H1 (cell line): Measurements from ENCODE around the gene ATP5PF. TPM values are rescaled to one million over a fixed set of nuclear protein-coding genes. Genes with fewer than 3 reads are reported as not detected.

Experiments used
- CTCF ChIA-PET: fragments of 300-600 bp; sonication (Branson Sonifier 250); formaldehyde crosslinking; loops from one replicate; lab custom pipeline; 2021; ENCODE audit not compliant: partially characterized antibody; lab: Charles Lee
- POLR2A ChIA-PET: fragments of 300-600 bp; sonication (Branson Sonifier 250); formaldehyde crosslinking; loops from one replicate; lab custom pipeline; 2021; ENCODE audit warnings: inconsistent platforms; ENCODE audit not compliant: partially characterized antibody; lab: Charles Lee
- DNase-seq, 2 experiments: peaks; one replicate each; pipeline versions ENCODE4 v3.0.0 to v3.0.0-alpha.2; 2010 to 2022; ENCODE audit warnings: low spot score in 2 of 2, low read depth in 1 of 2, mixed read lengths in 1 of 2
- FAIRE-seq: peaks from 2 replicates; lab custom pipeline; 2011; peaks lifted over from hg19 to GRCh38; lab: Jason Lieb, UNC
- H2AFZ ChIP-seq: 2 replicates; pipeline ENCODE4 v1.8.1; 2012; ENCODE audit warnings: low read length, inconsistent platforms
- H2AK5ac ChIP-seq: 2 replicates; pipeline ENCODE4 v1.6.1; 2013; ENCODE audit warnings: low read depth, low read length
- H2BK120ac ChIP-seq: replicated peaks from 2 replicates; pipeline ENCODE3; 2013; ENCODE audit warnings: low read depth, low read length, inconsistent platforms
- H2BK12ac ChIP-seq: 2 replicates; pipeline ENCODE4 v1.6.1; 2013; ENCODE audit warnings: low read depth, low read length
- H2BK15ac ChIP-seq: 2 replicates; pipeline ENCODE4 v1.6.1; 2013; ENCODE audit warnings: low read length
- H2BK20ac ChIP-seq: 2 replicates; pipeline ENCODE4 v1.6.1; 2013; ENCODE audit warnings: low read length
- H2BK5ac ChIP-seq: 2 replicates; pipeline ENCODE4 v1.6.1; 2013; ENCODE audit warnings: low read depth, low read length
- H3K14ac ChIP-seq: 2 replicates; pipeline ENCODE4 v1.6.1; 2013; ENCODE audit warnings: inconsistent platforms; ENCODE audit not compliant: insufficient read length
- H3K18ac ChIP-seq: 2 replicates; pipeline ENCODE4 v1.6.1; 2013; ENCODE audit warnings: low read length; ENCODE audit errors: extremely low read depth
- H3K23ac ChIP-seq: 2 replicates; pipeline ENCODE4 v1.6.1; 2013; ENCODE audit warnings: inconsistent platforms; ENCODE audit not compliant: insufficient read length
- H3K23me2 ChIP-seq: 2 replicates; pipeline ENCODE4 v1.6.1; 2013; ENCODE audit warnings: low read depth, low read length
- H3K27ac ChIP-seq: 2 replicates; pipeline ENCODE4 v1.6.1; 2011; ENCODE audit warnings: low read depth, low read length, inconsistent platforms
- H3K27me3 ChIP-seq, 4 experiments: replicated peaks in 1 of 4; 1 replicate in 1 of 4; 2 replicates in 3 of 4; pipeline versions ENCODE4 v1.6.1 to v1.8.1; 2011 to 2013; ENCODE audit warnings: low read length in 3 of 4, mild to moderate bottlenecking in 3 of 4, inconsistent platforms in 2 of 4, mixed read lengths in 2 of 4, moderate library complexity in 1 of 4; ENCODE audit not compliant: control insufficient read depth in 3 of 4, insufficient read depth in 3 of 4; ENCODE audit errors: extremely low read depth in 1 of 4
- H3K36me3 ChIP-seq, 4 experiments: 2 replicates each; pipeline versions ENCODE4 v1.6.1 to v1.8.1; 2011 to 2013; ENCODE audit warnings: mild to moderate bottlenecking in 4 of 4, low read length in 3 of 4, moderate library complexity in 2 of 4, control low read depth in 1 of 4, inconsistent platforms in 1 of 4; ENCODE audit not compliant: insufficient read depth in 4 of 4, control insufficient read depth in 2 of 4
- H3K4ac ChIP-seq: replicated peaks from 2 replicates; pipeline ENCODE3; 2013; ENCODE audit warnings: low read length, low read depth, mixed read lengths, inconsistent platforms; ENCODE audit not compliant: insufficient read length
- H3K4me1 ChIP-seq, 4 experiments: replicated peaks in 1 of 4; 1 replicate in 1 of 4; 2 replicates in 3 of 4; pipeline versions ENCODE4 v1.6.1 to v1.8.1; 2011 to 2013; ENCODE audit warnings: low read length in 3 of 4, inconsistent platforms in 2 of 4, mixed read lengths in 1 of 4; ENCODE audit not compliant: insufficient read depth in 4 of 4, control insufficient read depth in 3 of 4
- H3K4me2 ChIP-seq, 2 experiments: 2 replicates each; pipeline versions ENCODE4 v1.6.1 to v1.8.1; 2011 to 2013; ENCODE audit warnings: low read depth in 2 of 2, low read length in 2 of 2, control low read depth in 1 of 2, inconsistent platforms in 1 of 2, mild to moderate bottlenecking in 1 of 2; ENCODE audit not compliant: insufficient read depth in 1 of 2
- H3K4me3 ChIP-seq, 4 experiments: fragments of 200-600, 300-600 bp in 1 of 4; sonication (generic), shearing (Covaris generic), sonication (Bioruptor Twin) in 1 of 4; 2 replicates each; pipeline versions ENCODE4 v1.5.1 to v1.8.1; 2011 to 2016; ENCODE audit warnings: low read length in 4 of 4, low read depth in 3 of 4, control low read depth in 2 of 4, inconsistent platforms in 2 of 4, mild to moderate bottlenecking in 2 of 4, mixed read lengths in 1 of 4, moderate library complexity in 1 of 4; ENCODE audit not compliant: insufficient read depth in 2 of 4; ENCODE audit errors: extremely low read depth in 1 of 4
- H3K56ac ChIP-seq: replicated peaks from 2 replicates; pipeline ENCODE3; 2013; ENCODE audit warnings: low read depth, mild to moderate bottlenecking, mixed read lengths, low read length, inconsistent platforms; ENCODE audit not compliant: insufficient read length
- H3K79me1 ChIP-seq: 2 replicates; pipeline ENCODE4 v1.6.1; 2013; ENCODE audit warnings: low read depth, low read length, control low read depth
- H3K79me2 ChIP-seq, 2 experiments: 2 replicates each; pipeline versions ENCODE4 v1.6.1 to v1.8.1; 2012 to 2013; ENCODE audit warnings: low read length in 2 of 2, mild to moderate bottlenecking in 2 of 2, inconsistent platforms in 1 of 2; ENCODE audit not compliant: insufficient read depth in 2 of 2, control insufficient read depth in 1 of 2
- H3K9ac ChIP-seq, 4 experiments: replicated peaks in 1 of 4; 1 replicate in 1 of 4; 2 replicates in 3 of 4; pipeline versions ENCODE4 v1.6.1 to v1.8.1; 2011 to 2013; ENCODE audit warnings: low read depth in 3 of 4, low read length in 3 of 4, control low read depth in 2 of 4, mild to moderate bottlenecking in 2 of 4, moderate library complexity in 2 of 4, inconsistent platforms in 1 of 4; ENCODE audit errors: extremely low read depth in 1 of 4
- H3K9me3 ChIP-seq, 2 experiments: 2 replicates each; pipeline versions ENCODE4 v1.6.1 to v1.8.1; 2012 to 2013; ENCODE audit warnings: mild to moderate bottlenecking in 2 of 2, moderate library complexity in 2 of 2, control low read depth in 1 of 2, inconsistent platforms in 1 of 2, low read depth in 1 of 2, low read length in 1 of 2, mixed read lengths in 1 of 2; ENCODE audit not compliant: insufficient read depth in 2 of 2
- H4K20me1 ChIP-seq, 2 experiments: replicated peaks in 1 of 2; 2 replicates each; pipeline versions ENCODE3 to v1.8.1; 2011 to 2013; ENCODE audit warnings: inconsistent platforms in 2 of 2, low read length in 2 of 2, mild to moderate bottlenecking in 1 of 2; ENCODE audit not compliant: insufficient read depth in 2 of 2, control insufficient read depth in 1 of 2
- H4K5ac ChIP-seq: 2 replicates; pipeline ENCODE4 v1.6.1; 2013; ENCODE audit warnings: low read length, low read depth, mixed read lengths, inconsistent platforms; ENCODE audit not compliant: insufficient read length
- H4K8ac ChIP-seq: 2 replicates; pipeline ENCODE4 v1.8.0; 2013; ENCODE audit warnings: mild to moderate bottlenecking, moderate library complexity, low read length, inconsistent platforms; ENCODE audit not compliant: insufficient read depth; ENCODE audit errors: extremely low read depth
- H4K91ac ChIP-seq: replicated peaks from 2 replicates; pipeline ENCODE3; 2013; ENCODE audit warnings: low read length, mixed read lengths, inconsistent platforms; ENCODE audit not compliant: insufficient read length
- CTBP2 ChIP-seq: IDR thresholded peaks from 2 replicates; pipeline ENCODE4 v1.7.0; 2011; ENCODE audit warnings: borderline replicate concordance, mild to moderate bottlenecking, moderate library complexity, mixed read lengths, low read length; ENCODE audit not compliant: insufficient read depth, insufficient read length
- KDM1A ChIP-seq: fragments of 200-600, 300-600 bp; sonication (generic); IDR thresholded peaks from 2 replicates; pipeline ENCODE4 v1.7.1; 2016; ENCODE audit warnings: mild to moderate bottlenecking, low read length, borderline replicate concordance
- RAD21 ChIP-seq, 2 experiments: IDR thresholded peaks in 1 of 2; conservative IDR thresholded peaks in 1 of 2; 2 replicates each; pipeline ENCODE4 v1.6.1; 2011; ENCODE audit warnings: low read depth in 2 of 2, low read length in 2 of 2, improper control_type of control experiment in 1 of 2, inconsistent platforms in 1 of 2, mild to moderate bottlenecking in 1 of 2, moderate library complexity in 1 of 2
- SAP30 ChIP-seq: fragments of 300-600 bp; sonication (generic); IDR thresholded peaks from 2 replicates; pipeline ENCODE4 v1.7.1; 2012; ENCODE audit warnings: low read length, moderate library complexity, mild to moderate bottlenecking, inconsistent platforms; ENCODE audit not compliant: insufficient read depth, insufficient replicate concordance
- WGBS, 2 experiments: shearing (Covaris generic) in 1 of 2; methylation state at CpG; one replicate each; pipeline versions ENCODE4 v1.1.6 to v1.1.7; 2013 to 2015; ENCODE audit warnings: low lambda C conversion rate in 2 of 2, mixed read lengths in 2 of 2, inconsistent platforms in 1 of 2, low coverage in 1 of 2, missing lambda C conversion rate in 1 of 2; ENCODE audit not compliant: insufficient replicate concordance in 2 of 2, insufficient coverage in 1 of 2, insufficient read length in 1 of 2; ENCODE audit errors: extremely low coverage in 1 of 2, missing lambda C conversion rate in 1 of 2; 5-methylcytosine and 5-hydroxymethylcytosine counted together
- polyA plus RNA-seq, 7 experiments: library from polyadenylated mRNA; depleted of rRNA in 3 of 7; stranded (reverse) in 5 of 7; unstranded in 2 of 7; fragments of >200 nt in 5 of 7; fragments of 200-250 nt in 2 of 7; gene quantifications; 1 replicate in 5 of 7; 2 replicates in 1 of 7; 4 replicates in 1 of 7; pipeline versions ENCODE4 v1.2.1 to v1.2.3, GENCODE V29; 2011 to 2013; ENCODE audit warnings: missing spikeins in 2 of 7, mixed read lengths in 2 of 7
- total RNA-seq: library from RNA; stranded (reverse); fragmentation: NEBNext Ultra II Directional; extraction: Animal tissue kit (Norgen Biotek cat#: 25700); gene quantifications from 2 replicates; pipeline ENCODE4 v1.2.1, GENCODE V29; 2021

ATP5PF gene
- total and polyA plus RNA-seq, 2 of the 8 experiments (the other 6 are each of a cell fraction or from before 2014, with no cell fraction given), result 135 to 240 TPM

DNA sequence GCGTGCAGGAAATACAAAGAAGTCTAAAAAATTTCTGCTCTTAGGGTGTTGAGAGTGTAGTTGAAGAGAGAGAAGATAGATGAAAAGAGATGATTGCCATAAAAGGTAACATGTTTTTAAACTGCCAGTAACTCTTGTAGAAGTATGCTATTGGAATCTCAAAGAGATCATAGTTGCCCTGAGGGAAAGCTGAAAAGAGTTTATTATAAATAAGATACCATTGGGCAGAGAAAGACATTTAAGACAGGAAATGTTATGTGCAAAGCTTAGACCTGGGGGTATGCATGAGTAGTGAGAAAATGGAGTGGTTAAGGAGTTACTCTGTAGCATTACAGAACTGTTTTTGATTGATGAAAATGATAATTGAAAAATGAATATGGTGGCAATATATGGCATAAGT lies 17.7 kb upstream of the ATP5PF start:
- H3K18ac ChIP-seq, result no peak overlapping the region
- POLR2A ChIA-PET, result no interaction called here
- H4K91ac ChIP-seq, result no peak overlapping the region
- DNase-seq (no peak), FAIRE-seq (no peak)
- H3K14ac ChIP-seq, result no peak overlapping the region
- WGBS, 2 experiments, result 91% methylated on average over 1 of the region's 1 CpG; no CpG with 5 or more reads in 1 of the 2 experiments
- H3K27ac ChIP-seq, result no peak overlapping the region
- H3K9me3 ChIP-seq, result no peaks in the 10 kb centered on the region
- no peak overlapping the region for H3K4ac ChIP-seq
- H2BK5ac ChIP-seq, result no peak overlapping the region
- no peak overlapping the region for H2BK12ac ChIP-seq
- H3K56ac ChIP-seq, result no peak overlapping the region
- no peaks in the 10 kb centered on the region for H3K4me1 ChIP-seq
- no peak overlapping the region for H2BK120ac ChIP-seq
- H3K4me3 ChIP-seq, result no peak overlapping the region
- H3K27me3 ChIP-seq, result no peaks in the 10 kb centered on the region
- TF ChIP-seq SAP30 (no peak), KDM1A (no peak), CTBP2 (no peak), RAD21 (IDR thresholded peaks at IDR 0.05 in 1 of 2, conservative IDR thresholded peaks at IDR 0.05 in 1 of 2; ENCODE audit: low read depth in 2 of 2, low read length in 2 of 2) (no peak)
- CTCF ChIA-PET, result no interaction called here
- no peak overlapping the region for H2AK5ac ChIP-seq
- peaks cover 0 to 2% of the 10 kb centered on the region in 2 experiments for H4K20me1 ChIP-seq
- peaks cover 0 to 30% (median 8%) of the 10 kb centered on the region in 4 experiments; a peak in 6 of 8 replicates for H3K36me3 ChIP-seq
- no peaks in the 10 kb centered on the region for H3K23me2 ChIP-seq
- no peak overlapping the region for H4K5ac ChIP-seq
- H3K79me1 ChIP-seq, result peaks cover 2% of the 10 kb centered on the region; the same call in 1 of the 2 replicates
- no peak overlapping the region for H2AFZ ChIP-seq
- no peak overlapping the region for H3K23ac ChIP-seq
- no peak overlapping the region for H2BK20ac ChIP-seq
- H2BK15ac ChIP-seq, result no peak overlapping the region
- no peaks in the 10 kb centered on the region; a peak in 1 of 4 replicates for H3K79me2 ChIP-seq
- no peak overlapping the region for H3K4me2 ChIP-seq
- no peak overlapping the region for H3K9ac ChIP-seq
- no peak overlapping the region for H4K8ac ChIP-seq
